ENCODE measurements around the gene NUP85.

- TF ChIP-seq CTCF (IDR thresholded peaks at IDR 0.05) (no peak), POLR2A (IDR thresholded peaks at IDR 0.05) (no peak)
These were observed 19.5 kb downstream of the NUP85 start for GRCh38 chr17:75225016-75225415.
